ENCODE results near the gene ANXA4. TPM values are rescaled to one million over a fixed set of nuclear protein-coding genes. Genes with fewer than 3 reads are reported as not detected.
A peak's percentile ranks its signal among the peaks of the same experiment; 100 is the strongest.

The ANXA4 gene
- total and polyA plus RNA-seq, 2 experiments from 2014 or later, result 6.7 to 11.5 TPM

DNA sequence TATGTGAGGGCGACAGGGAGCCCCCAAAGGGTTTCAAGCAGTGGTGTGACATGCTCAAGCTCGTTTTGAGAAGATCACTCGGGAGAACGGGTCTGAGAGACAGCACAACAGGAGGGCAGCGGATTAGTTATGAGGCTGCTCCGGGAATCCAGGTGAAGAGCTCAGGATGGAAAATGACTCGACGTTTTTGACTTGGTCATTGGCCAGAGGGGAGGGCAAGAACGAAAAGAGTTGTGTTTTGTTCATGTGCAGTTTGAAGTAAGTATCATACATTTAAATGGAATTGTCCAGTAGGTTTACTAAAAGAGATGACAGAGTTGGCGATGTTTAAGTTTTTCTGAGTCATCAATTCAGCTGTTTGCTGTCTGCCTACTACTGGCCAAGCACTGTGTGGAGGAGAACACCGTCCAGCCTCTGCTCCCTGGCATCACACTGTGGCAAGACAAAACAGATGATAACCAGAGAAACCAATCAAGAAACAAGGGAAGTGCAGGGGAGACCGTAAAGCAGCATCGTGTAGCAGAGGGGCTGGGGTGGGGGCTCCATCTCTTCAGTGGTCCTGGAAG is 25.3 kb upstream of the ANXA4 start:
- H3K27me3 ChIP-seq (ENCODE audit: insufficient read depth), result no peaks in the 10 kb centered on the region
- peak overlapping the region; percentile 60 for H3K4me2 ChIP-seq
- peak overlapping the region; percentile 78 for H2AFZ ChIP-seq
- H3K36me3 ChIP-seq (ENCODE audit: insufficient read depth), result no peaks in the 10 kb centered on the region
- Mint-ChIP-seq H3K27ac (peak overlapping the region; percentile 66; the same call in 1 of the 2 replicates), H3K9me3 (no peaks in the 10 kb centered on the region; the same call in 2 of the 3 replicates), H3K4me3 (no peak overlapping the region; the same call in 2 of the 3 replicates), H3K36me3 (ENCODE audit: low read depth) (no peaks in the 10 kb centered on the region), H3K4me1 (peaks cover 47% of the 10 kb centered on the region), H3K27me3 (ENCODE audit: insufficient read depth, low read depth, poor library complexity) (peaks cover 2% of the 10 kb centered on the region)
- no peak for ATAC-seq
- H3K9me2 ChIP-seq (ENCODE audit: insufficient read depth), result peaks cover 11% of the 10 kb centered on the region; the same call in 1 of the 2 replicates
- H3K79me2 ChIP-seq (replicated peaks; ENCODE audit: insufficient read depth), result no peaks in the 10 kb centered on the region
- H3K4me3 ChIP-seq, result no peak overlapping the region
- peaks cover 38% of the 10 kb centered on the region for H3K4me1 ChIP-seq (ENCODE audit: insufficient read depth)
- no peak overlapping the region for H3K27ac ChIP-seq (ENCODE audit: low read depth)
- no peaks in the 10 kb centered on the region for H4K20me1 ChIP-seq (replicated peaks; ENCODE audit: insufficient read depth)
- no peak for DNase-seq (ENCODE audit: low spot score)
- H3F3A ChIP-seq (replicated peaks; ENCODE audit: low read depth), result peaks cover 6% of the 10 kb centered on the region; the same call in 1 of the 2 replicates
- TF ChIP-seq JUNB (IDR thresholded peaks at IDR 0.05; ENCODE audit: unreplicated experiment), result no peak
- no peak for TF ChIP-seq STAT1 (IDR thresholded peaks at IDR 0.05; ENCODE audit: unreplicated experiment)
- TF ChIP-seq EZH2 (IDR thresholded peaks at IDR 0.05; ENCODE audit: low read depth, unreplicated experiment), result no peak
- TF ChIP-seq, protein P1, sequence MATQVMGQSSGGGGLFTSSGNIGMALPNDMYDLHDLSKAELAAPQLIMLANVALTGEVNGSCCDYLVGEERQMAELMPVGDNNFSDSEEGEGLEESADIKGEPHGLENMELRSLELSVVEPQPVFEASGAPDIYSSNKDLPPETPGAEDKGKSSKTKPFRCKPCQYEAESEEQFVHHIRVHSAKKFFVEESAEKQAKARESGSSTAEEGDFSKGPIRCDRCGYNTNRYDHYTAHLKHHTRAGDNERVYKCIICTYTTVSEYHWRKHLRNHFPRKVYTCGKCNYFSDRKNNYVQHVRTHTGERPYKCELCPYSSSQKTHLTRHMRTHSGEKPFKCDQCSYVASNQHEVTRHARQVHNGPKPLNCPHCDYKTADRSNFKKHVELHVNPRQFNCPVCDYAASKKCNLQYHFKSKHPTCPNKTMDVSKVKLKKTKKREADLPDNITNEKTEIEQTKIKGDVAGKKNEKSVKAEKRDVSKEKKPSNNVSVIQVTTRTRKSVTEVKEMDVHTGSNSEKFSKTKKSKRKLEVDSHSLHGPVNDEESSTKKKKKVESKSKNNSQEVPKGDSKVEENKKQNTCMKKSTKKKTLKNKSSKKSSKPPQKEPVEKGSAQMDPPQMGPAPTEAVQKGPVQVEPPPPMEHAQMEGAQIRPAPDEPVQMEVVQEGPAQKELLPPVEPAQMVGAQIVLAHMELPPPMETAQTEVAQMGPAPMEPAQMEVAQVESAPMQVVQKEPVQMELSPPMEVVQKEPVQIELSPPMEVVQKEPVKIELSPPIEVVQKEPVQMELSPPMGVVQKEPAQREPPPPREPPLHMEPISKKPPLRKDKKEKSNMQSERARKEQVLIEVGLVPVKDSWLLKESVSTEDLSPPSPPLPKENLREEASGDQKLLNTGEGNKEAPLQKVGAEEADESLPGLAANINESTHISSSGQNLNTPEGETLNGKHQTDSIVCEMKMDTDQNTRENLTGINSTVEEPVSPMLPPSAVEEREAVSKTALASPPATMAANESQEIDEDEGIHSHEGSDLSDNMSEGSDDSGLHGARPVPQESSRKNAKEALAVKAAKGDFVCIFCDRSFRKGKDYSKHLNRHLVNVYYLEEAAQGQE (IDR thresholded peaks at IDR 0.05; ENCODE audit: unreplicated experiment), result no peak
- TF ChIP-seq, protein P2, sequence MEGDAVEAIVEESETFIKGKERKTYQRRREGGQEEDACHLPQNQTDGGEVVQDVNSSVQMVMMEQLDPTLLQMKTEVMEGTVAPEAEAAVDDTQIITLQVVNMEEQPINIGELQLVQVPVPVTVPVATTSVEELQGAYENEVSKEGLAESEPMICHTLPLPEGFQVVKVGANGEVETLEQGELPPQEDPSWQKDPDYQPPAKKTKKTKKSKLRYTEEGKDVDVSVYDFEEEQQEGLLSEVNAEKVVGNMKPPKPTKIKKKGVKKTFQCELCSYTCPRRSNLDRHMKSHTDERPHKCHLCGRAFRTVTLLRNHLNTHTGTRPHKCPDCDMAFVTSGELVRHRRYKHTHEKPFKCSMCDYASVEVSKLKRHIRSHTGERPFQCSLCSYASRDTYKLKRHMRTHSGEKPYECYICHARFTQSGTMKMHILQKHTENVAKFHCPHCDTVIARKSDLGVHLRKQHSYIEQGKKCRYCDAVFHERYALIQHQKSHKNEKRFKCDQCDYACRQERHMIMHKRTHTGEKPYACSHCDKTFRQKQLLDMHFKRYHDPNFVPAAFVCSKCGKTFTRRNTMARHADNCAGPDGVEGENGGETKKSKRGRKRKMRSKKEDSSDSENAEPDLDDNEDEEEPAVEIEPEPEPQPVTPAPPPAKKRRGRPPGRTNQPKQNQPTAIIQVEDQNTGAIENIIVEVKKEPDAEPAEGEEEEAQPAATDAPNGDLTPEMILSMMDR (conservative IDR thresholded peaks at IDR 0.05; ENCODE audit: low read depth in 2 of 2), result no peak

DNA sequence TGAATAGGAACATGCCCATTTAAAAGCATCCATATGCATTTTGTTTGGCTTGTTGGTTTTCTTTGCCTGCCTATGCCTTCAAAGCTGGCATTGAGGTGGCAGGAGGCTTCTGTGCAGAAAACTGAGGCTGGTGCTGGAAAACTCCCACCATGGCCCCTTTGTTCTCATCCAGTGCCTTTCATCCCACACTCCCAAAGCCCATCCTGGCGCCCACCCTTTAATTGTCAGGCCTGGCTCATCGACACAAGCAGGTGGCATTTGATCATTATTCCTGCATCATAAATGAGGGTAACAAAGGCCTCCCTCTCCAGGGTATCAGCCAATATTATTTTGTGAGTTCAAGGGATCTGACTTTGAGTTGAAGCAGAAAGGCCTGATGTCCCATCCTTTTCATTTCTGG is 24.7 kb upstream of the ANXA4 start:
- Histone ChIP-seq H3F3A (replicated peaks; ENCODE audit: low read depth) (peaks cover 6% of the 10 kb centered on the region; the same call in 1 of the 2 replicates), H4K20me1 (replicated peaks; ENCODE audit: insufficient read depth) (no peaks in the 10 kb centered on the region), H3K4me3 (peak overlapping the region; percentile 11; the same call in 1 of the 2 replicates), H3K4me1 (ENCODE audit: insufficient read depth) (peaks cover 38% of the 10 kb centered on the region), H3K36me3 (ENCODE audit: insufficient read depth) (no peaks in the 10 kb centered on the region), H3K79me2 (replicated peaks; ENCODE audit: insufficient read depth) (no peaks in the 10 kb centered on the region), H3K4me2 (peak overlapping the region; percentile 60), H3K27me3 (ENCODE audit: insufficient read depth) (no peaks in the 10 kb centered on the region), H3K27ac (ENCODE audit: low read depth) (peak overlapping the region; percentile 86), H2AFZ (no peak overlapping the region), H3K9me2 (ENCODE audit: insufficient read depth) (peaks cover 11% of the 10 kb centered on the region; the same call in 1 of the 2 replicates)
- no peaks in the 10 kb centered on the region for H3K36me3 Mint-ChIP-seq (ENCODE audit: low read depth)
- H3K9me3 Mint-ChIP-seq, result no peaks in the 10 kb centered on the region; the same call in 2 of the 3 replicates
- no peak overlapping the region for H3K4me3 Mint-ChIP-seq
- ATAC-seq (no peak), DNase-seq (ENCODE audit: low spot score) (no peak)
- 0 out of 2 replicates have a peak overlapping the region, but pooled peaks have one; percentile 84 for H3K27ac Mint-ChIP-seq
- H3K27me3 Mint-ChIP-seq (ENCODE audit: insufficient read depth, low read depth, poor library complexity), result peaks cover 2% of the 10 kb centered on the region
- peaks cover 47% of the 10 kb centered on the region for H3K4me1 Mint-ChIP-seq
- no peak for TF ChIP-seq JUNB (IDR thresholded peaks at IDR 0.05; ENCODE audit: unreplicated experiment)
